NCI-H1436 (cell line): Measurements from ENCODE around the gene LSM2.

Experiments
- DNase-seq: peaks from one replicate; lab custom pipeline; 2025; lab: John Stamatoyannopoulos, UW

The LSM2 gene

GRCh38 chr6:31750411-31751022 is 56.2 kb downstream of the LSM2 start:
- DNase-seq: no peak

GRCh38 chr6:31749301-31750036 is 57.3 kb downstream of the LSM2 start:
- DNase-seq: no peak
